IPS-18c (cell line): Measurements from ENCODE around the gene SLMAP.

Experiments used
- H3K4me3 ChIP-seq: 2 replicates; pipeline ENCODE4 v1.7.0; 2013; ENCODE audit warnings: low read depth, mild to moderate bottlenecking, low read length, moderate library complexity; ENCODE audit not compliant: insufficient read depth
- H3K9me3 ChIP-seq: one replicate; pipeline ENCODE4 v1.6.1; 2013; ENCODE audit warnings: mild to moderate bottlenecking, low read length, moderate library complexity; ENCODE audit not compliant: control insufficient read depth, insufficient read depth

Gene SLMAP

GRCh38 chr3:57808961-57809608, 53.0 kb downstream of the SLMAP start:
- Histone ChIP-seq H3K9me3 (no peaks in the 10 kb centered on the region), H3K4me3 (no peak overlapping the region)

- Histone ChIP-seq H3K4me3 (no peak overlapping the region), H3K9me3 (no peaks in the 10 kb centered on the region)
Measured at GRCh38 chr3:57809609-57809968, 53.5 kb downstream of the SLMAP start.

GRCh38 chr3:57810048-57810447, 53.9 kb downstream of the SLMAP start:
- no peaks in the 10 kb centered on the region for H3K9me3 ChIP-seq
- H3K4me3 ChIP-seq: no peak overlapping the region

- Histone ChIP-seq H3K9me3 (no peaks in the 10 kb centered on the region), H3K4me3 (no peak overlapping the region)
Measured at GRCh38 chr3:57810471-57811137, 54.5 kb downstream of the SLMAP start.

- Histone ChIP-seq H3K9me3 (no peaks in the 10 kb centered on the region), H3K4me3 (no peak overlapping the region)
Measured at GRCh38 chr3:57815036-57815435, 58.9 kb downstream of the SLMAP start.

- Histone ChIP-seq H3K9me3 (no peaks in the 10 kb centered on the region), H3K4me3 (no peak overlapping the region)
Measured at GRCh38 chr3:57816471-57817095, 60.5 kb downstream of the SLMAP start.

GRCh38 chr3:57818772-57819171, 62.7 kb downstream of the SLMAP start:
- Histone ChIP-seq H3K9me3 (no peaks in the 10 kb centered on the region), H3K4me3 (no peak overlapping the region)

GRCh38 chr3:57820479-57820878, 64.4 kb downstream of the SLMAP start:
- Histone ChIP-seq H3K9me3 (no peaks in the 10 kb centered on the region), H3K4me3 (no peak overlapping the region)

- no peaks in the 10 kb centered on the region for H3K9me3 ChIP-seq
Measured at GRCh38 chr3:57821765-57822164, 65.7 kb downstream of the SLMAP start.

GRCh38 chr3:57822686-57823085, 66.6 kb downstream of the SLMAP start:
- no peak overlapping the region for H3K4me3 ChIP-seq

More at GRCh38 chr3:57821765-57822164, 65.7 kb downstream of the SLMAP start:
- no peak overlapping the region for H3K4me3 ChIP-seq

GRCh38 chr3:57825116-57825515, 69.0 kb downstream of the SLMAP start:
- no peak overlapping the region for H3K4me3 ChIP-seq
- no peaks in the 10 kb centered on the region for H3K9me3 ChIP-seq

More at GRCh38 chr3:57822686-57823085, 66.6 kb downstream of the SLMAP start:
- no peaks in the 10 kb centered on the region for H3K9me3 ChIP-seq

- H3K4me3 ChIP-seq: no peak overlapping the region
- H3K9me3 ChIP-seq: no peaks in the 10 kb centered on the region
Measured at GRCh38 chr3:57826245-57826951, 70.3 kb downstream of the SLMAP start.

GRCh38 chr3:57826952-57827723, 71.0 kb downstream of the SLMAP start:
- Histone ChIP-seq H3K9me3 (no peaks in the 10 kb centered on the region), H3K4me3 (no peak overlapping the region)

- no peak overlapping the region for H3K4me3 ChIP-seq
- H3K9me3 ChIP-seq: no peaks in the 10 kb centered on the region
Measured at GRCh38 chr3:57827757-57828156, 71.6 kb downstream of the SLMAP start.

GRCh38 chr3:57832486-57832885, 76.4 kb downstream of the SLMAP start:
- Histone ChIP-seq H3K9me3 (no peaks in the 10 kb centered on the region), H3K4me3 (no peak overlapping the region)

GRCh38 chr3:57832900-57833313, 76.8 kb downstream of the SLMAP start:
- Histone ChIP-seq H3K9me3 (no peaks in the 10 kb centered on the region), H3K4me3 (no peak overlapping the region)

GRCh38 chr3:57833763-57834162, 77.7 kb downstream of the SLMAP start:
- H3K4me3 ChIP-seq: no peak overlapping the region
- H3K9me3 ChIP-seq: no peaks in the 10 kb centered on the region
